HG02759 (cell line): Measurements from ENCODE around the gene RANGRF.

ENCODE experiments used
- ATAC-seq: cut with Tn5 transposase; IDR thresholded peaks from one replicate; pipeline ENCODE4 v1.9.1; 2021; ENCODE audit warnings: mild to moderate bottlenecking, moderate library complexity; ENCODE audit not compliant: unreplicated experiment

Gene RANGRF

GRCh38 chr17:8273884-8274444, 14.5 kb upstream of the RANGRF start:
- no peak for ATAC-seq

GRCh38 chr17:8274816-8275215, 13.7 kb upstream of the RANGRF start:
- no peak for ATAC-seq

GRCh38 chr17:8275421-8276290, 12.8 kb upstream of the RANGRF start:
- ATAC-seq: no peak

- ATAC-seq: no peak
Measured at GRCh38 chr17:8277317-8277716, 11.2 kb upstream of the RANGRF start.

- no peak for ATAC-seq
Measured at GRCh38 chr17:8282345-8282744, 6.1 kb upstream of the RANGRF start.

GRCh38 chr17:8283356-8283755, 5.1 kb upstream of the RANGRF start:
- no peak for ATAC-seq

GRCh38 chr17:8284126-8284525, 4.3 kb upstream of the RANGRF start:
- no peak for ATAC-seq

- ATAC-seq: no peak
Measured at GRCh38 chr17:8285270-8286181, 2.9 kb upstream of the RANGRF start.

- no peak for ATAC-seq
Measured at GRCh38 chr17:8287651-8288335, 677 bp upstream of the RANGRF start.

GRCh38 chr17:8289103-8289397, 580 bp downstream of the RANGRF start:
- no peak for ATAC-seq

- no peak for ATAC-seq
Measured at GRCh38 chr17:8290043-8290442, 1.6 kb downstream of the RANGRF start.

- ATAC-seq: no peak
Measured at GRCh38 chr17:8292639-8293395, 4.3 kb downstream of the RANGRF start.

- ATAC-seq: no peak
Measured at GRCh38 chr17:8294361-8294760, 5.9 kb downstream of the RANGRF start.

- no peak for ATAC-seq
Measured at GRCh38 chr17:8294814-8295316, 6.4 kb downstream of the RANGRF start.

GRCh38 chr17:8300226-8300625, 11.8 kb downstream of the RANGRF start:
- no peak for ATAC-seq

- ATAC-seq: no peak
Measured at GRCh38 chr17:8300627-8301242, 12.3 kb downstream of the RANGRF start.

GRCh38 chr17:8310601-8311123, 22.2 kb downstream of the RANGRF start:
- ATAC-seq: no peak

- no peak for ATAC-seq
Measured at GRCh38 chr17:8311131-8311790, 22.8 kb downstream of the RANGRF start.

GRCh38 chr17:8312251-8312650, 23.8 kb downstream of the RANGRF start:
- no peak for ATAC-seq
